ACC112 (cell line): ENCODE data around the gene NCF4.

Experiments
- H2AFZ ChIP-seq: fragments of 200-600 bp; sonication (generic); one replicate; pipeline ENCODE4 v1.6.0; 2017; ENCODE audit warnings: antibody characterized with exemption, low read length; ENCODE audit not compliant: unreplicated experiment
- H3K27ac ChIP-seq: fragments of 200-600 bp; sonication (generic); 2 replicates; pipeline ENCODE4 v1.5.1; 2014; ENCODE audit warnings: low read depth, mild to moderate bottlenecking, antibody characterized with exemption, low read length, moderate library complexity
- H3K27me3 ChIP-seq: fragments of 200-600 bp; sonication (generic); 2 replicates; pipeline ENCODE4 v1.6.1; 2014; ENCODE audit warnings: mild to moderate bottlenecking, antibody characterized with exemption, low read length, moderate library complexity, mixed read lengths; ENCODE audit not compliant: insufficient read depth
- H3K36me3 ChIP-seq: fragments of 200-600 bp; sonication (generic); 2 replicates; pipeline ENCODE4 v1.6.1; 2016; ENCODE audit warnings: mild to moderate bottlenecking, antibody characterized with exemption, low read length, moderate library complexity, mixed read lengths; ENCODE audit not compliant: insufficient read depth
- H3K4me1 ChIP-seq: fragments of 200-600 bp; sonication (generic); one replicate; pipeline ENCODE4 v1.6.1; 2016; ENCODE audit warnings: low read length, mixed read lengths; ENCODE audit not compliant: insufficient read depth, unreplicated experiment, control insufficient read depth
- H3K4me3 ChIP-seq: fragments of 200-600 bp; sonication (generic); 2 replicates; pipeline ENCODE4 v1.5.1; 2014; ENCODE audit warnings: mild to moderate bottlenecking, low read depth, low read length
- H3K79me2 ChIP-seq: fragments of 200-600 bp; sonication (generic); one replicate; pipeline ENCODE4 v1.6.0; 2016; ENCODE audit warnings: low read length; ENCODE audit not compliant: control insufficient read depth, unreplicated experiment, insufficient read depth

The NCF4 gene

DNA sequence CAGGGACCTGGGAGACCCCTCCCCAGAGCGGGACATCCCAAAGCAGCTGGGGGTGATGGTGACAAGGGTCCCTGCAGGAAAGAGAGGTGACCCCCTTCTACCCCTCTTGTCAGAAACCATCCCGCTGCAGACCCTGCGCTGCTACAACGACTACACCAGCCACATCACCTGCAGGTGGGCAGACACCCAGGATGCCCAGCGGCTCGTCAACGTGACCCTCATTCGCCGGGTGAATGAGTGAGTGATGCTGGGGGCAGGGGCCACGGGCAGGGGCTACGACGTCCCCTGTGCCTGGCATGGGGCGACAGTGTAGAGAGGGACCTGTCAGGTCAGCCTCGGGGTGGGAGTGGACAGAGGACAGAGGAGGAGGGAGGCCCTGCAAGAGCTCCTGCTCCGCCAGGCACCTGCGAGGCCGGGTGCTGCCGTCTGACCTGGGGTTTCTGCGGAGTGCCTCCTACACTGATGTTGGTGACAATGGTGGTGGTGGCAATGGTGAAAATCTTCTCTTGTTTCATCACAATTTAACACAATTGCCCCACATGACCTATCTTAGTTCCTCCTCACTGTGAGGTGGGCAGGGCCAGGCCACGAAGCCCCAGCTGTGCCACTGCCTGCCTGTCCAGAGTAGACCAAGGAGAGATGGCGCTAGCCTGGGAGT lies 62.5 kb downstream of the NCF4 start:
- Histone ChIP-seq H3K79me2 (no peaks in the 10 kb centered on the region), H3K4me1 (no peaks in the 10 kb centered on the region), H2AFZ (no peak overlapping the region), H3K27ac (no peak overlapping the region), H3K4me3 (no peak overlapping the region), H3K27me3 (peaks cover 16% of the 10 kb centered on the region), H3K36me3 (no peaks in the 10 kb centered on the region)

DNA sequence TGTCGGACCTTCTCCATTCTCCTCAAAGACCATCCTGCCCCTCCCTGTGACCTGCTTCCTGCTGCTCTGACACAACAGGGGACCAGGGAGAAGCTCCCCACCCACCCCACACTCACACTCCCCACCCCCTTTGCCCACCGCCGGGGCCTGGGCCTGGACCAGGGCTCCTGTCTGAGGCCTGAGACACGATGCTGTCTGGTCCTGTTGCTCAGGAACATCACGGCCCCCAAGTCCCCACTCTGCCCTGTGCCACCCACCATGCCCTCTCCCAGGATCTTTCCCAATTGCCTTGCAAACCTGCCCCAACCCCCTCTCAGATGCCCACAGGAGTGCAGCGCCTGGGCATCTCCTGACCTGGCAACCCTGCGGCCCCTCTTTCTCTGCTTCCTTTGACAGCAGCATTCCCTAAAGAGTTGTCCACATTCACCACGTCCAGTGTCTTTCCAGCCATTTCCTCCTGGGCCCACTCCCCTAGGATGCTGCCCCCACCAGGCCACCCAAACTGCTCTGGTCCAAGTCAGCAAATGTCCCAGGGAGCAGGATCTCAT lies 63.4 kb downstream of the NCF4 start:
- H3K27ac ChIP-seq: no peak overlapping the region
- H3K27me3 ChIP-seq: peaks cover 9% of the 10 kb centered on the region
- no peak overlapping the region for H3K4me3 ChIP-seq
- no peak overlapping the region for H2AFZ ChIP-seq
- H3K36me3 ChIP-seq: no peaks in the 10 kb centered on the region
- H3K79me2 ChIP-seq: no peaks in the 10 kb centered on the region
- no peaks in the 10 kb centered on the region for H3K4me1 ChIP-seq

DNA sequence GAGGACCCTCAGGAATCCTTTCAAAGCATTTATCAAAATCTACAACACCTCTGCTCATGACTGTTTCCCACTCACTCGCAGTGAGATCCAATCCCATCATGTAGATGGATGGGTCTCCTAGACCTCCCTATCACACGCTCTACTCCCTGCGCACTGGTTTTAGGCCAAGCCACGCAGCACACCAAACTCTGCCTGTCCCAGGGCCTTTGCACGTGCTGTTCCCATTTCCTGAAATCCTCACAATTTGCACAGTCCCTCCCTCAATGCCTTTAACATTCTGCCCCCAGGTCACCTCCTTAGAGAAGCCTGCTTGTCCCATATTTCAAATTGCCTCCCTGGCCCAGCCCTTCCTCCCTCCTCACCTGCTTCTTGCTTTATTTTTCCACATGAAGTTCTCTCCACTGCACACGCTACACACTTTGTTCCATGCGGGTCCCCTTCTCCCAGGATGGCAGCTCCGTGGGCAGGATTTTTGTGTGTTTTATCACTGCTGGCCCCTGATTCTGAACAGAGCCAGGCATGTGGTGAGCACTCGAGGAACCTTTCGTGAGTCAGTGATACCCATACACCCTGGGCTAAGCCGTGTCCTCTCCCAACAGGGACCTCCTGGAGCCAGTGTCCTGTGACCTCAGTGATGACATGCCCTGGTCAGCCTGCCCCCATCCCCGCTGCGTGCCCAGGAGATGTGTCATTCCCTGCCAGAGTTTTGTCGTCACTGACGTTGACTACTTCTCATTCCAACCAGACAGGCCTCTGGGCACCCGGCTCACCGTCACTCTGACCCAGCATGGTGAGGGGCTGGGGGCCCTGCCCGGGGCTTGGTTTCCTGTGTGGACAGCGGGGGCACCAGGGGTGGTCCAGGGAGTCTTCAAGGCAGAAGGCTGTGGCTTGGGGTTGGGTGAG lies 64.8 kb downstream of the NCF4 start:
- Histone ChIP-seq H3K4me3 (no peak overlapping the region), H3K36me3 (no peaks in the 10 kb centered on the region), H3K79me2 (no peaks in the 10 kb centered on the region), H2AFZ (no peak overlapping the region), H3K27ac (no peak overlapping the region), H3K27me3 (peaks cover 15% of the 10 kb centered on the region), H3K4me1 (no peaks in the 10 kb centered on the region)

DNA sequence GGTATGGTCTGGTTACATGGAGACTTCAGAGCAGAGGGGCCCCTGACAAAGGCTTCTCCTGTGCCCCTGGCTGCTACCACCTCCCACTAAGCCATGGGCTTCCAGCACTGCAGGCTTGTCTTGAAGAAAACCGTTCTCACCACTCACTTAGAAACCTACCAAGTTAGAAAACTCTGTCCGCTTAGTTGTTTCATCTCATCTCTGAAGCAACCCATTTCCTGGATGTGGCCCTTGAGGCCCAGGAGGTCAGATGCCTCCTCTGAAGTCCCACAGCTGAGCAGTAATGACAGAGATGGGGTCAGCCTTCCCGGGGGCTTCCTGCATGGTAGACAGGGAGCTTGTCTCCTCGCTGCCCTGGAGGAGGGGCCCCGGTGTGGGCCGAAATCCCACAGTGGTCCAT lies 65.5 kb downstream of the NCF4 start:
- H3K27ac ChIP-seq: no peak overlapping the region

DNA sequence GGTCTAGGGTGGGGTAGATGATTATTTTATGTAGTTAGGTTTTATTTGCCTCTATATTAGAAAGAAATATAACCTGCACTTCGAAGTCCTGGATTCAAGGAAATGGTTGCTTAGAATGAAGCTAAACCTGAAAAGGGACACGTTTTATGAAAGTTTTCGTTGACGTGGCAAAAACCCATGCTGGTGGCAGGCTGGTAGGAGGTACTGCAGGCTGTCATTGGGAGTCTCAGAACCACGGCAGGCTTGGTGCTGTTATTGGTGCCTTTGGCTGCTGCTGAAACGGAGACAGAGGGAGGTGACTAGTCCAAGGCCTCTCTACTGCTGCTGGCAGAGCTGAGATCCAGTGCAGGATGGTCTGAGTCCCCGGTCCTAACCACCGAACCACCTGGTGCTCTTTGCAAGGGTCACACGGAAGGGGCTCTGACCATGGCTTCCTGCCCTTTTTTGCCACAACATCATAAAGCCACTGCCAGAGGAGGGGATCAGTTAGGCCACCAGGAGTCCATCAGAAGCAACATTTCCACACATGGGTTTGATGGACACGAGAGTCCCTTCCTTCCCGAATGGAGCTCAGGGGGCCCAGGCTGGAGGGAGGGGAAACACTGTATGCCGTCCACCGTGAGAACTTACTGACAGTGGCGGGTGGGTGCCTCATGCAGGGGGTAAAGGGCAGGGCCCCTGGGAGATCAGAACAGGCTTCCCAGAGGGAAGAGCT lies 66.1 kb downstream of the NCF4 start:
- H3K4me1 ChIP-seq: no peaks in the 10 kb centered on the region
- no peak overlapping the region for H3K27ac ChIP-seq
- H3K36me3 ChIP-seq: no peaks in the 10 kb centered on the region

More for the DNA sequence above, 65.5 kb downstream of the NCF4 start:
- Histone ChIP-seq H3K27me3 (peaks cover 18% of the 10 kb centered on the region), H3K4me3 (no peak overlapping the region), H3K36me3 (no peaks in the 10 kb centered on the region), H2AFZ (no peak overlapping the region), H3K79me2 (no peaks in the 10 kb centered on the region), H3K4me1 (no peaks in the 10 kb centered on the region)

More for the DNA sequence above, 66.1 kb downstream of the NCF4 start:
- Histone ChIP-seq H2AFZ (no peak overlapping the region), H3K27me3 (peaks cover 21% of the 10 kb centered on the region), H3K79me2 (no peaks in the 10 kb centered on the region), H3K4me3 (no peak overlapping the region)
